Activated T-helper 2 cell treated with anti-CD3 and anti-CD28 coated beads, Interferon-gamma antibody, Interleukin-2, Interleukin-4, amounts not matched to agents 10 μg/mL and 5 μg/mL and 100 μg/mL, durations not matched to agents 14 hours and 24 hours and 36 hours (primary cell): ENCODE data around the gene TEX47. TPM values are rescaled to one million over a fixed set of nuclear protein-coding genes. Genes with fewer than 3 reads are reported as not detected.

Source experiments
- DNase-seq: peaks from one replicate; pipeline ENCODE4 v3.0.0; 2021; ENCODE audit warnings: low spot score
- H3K27ac Mint-ChIP-seq: one replicate; pipeline ENCODE4 v1.8.0; 2021; ENCODE audit warnings: mixed read lengths
- H3K27me3 Mint-ChIP-seq: one replicate; pipeline ENCODE4 v1.8.0; 2021; ENCODE audit warnings: low read depth, mixed read lengths
- H3K36me3 Mint-ChIP-seq: one replicate; pipeline ENCODE4 v1.8.0; 2021; ENCODE audit warnings: low read depth, mixed read lengths
- H3K4me1 Mint-ChIP-seq: one replicate; pipeline ENCODE4 v1.8.0; 2021; ENCODE audit warnings: low read depth, mixed read lengths
- H3K4me3 Mint-ChIP-seq: one replicate; pipeline ENCODE4 v1.8.0; 2021; ENCODE audit warnings: low read depth, mild to moderate bottlenecking, moderate library complexity, mixed read lengths
- H3K9me3 Mint-ChIP-seq: one replicate; pipeline ENCODE4 v1.8.0; 2021; ENCODE audit warnings: mixed read lengths
- intact Hi-C: fragments of 100-400 bp; cut with micrococcal nuclease; formaldehyde crosslinking; loops from one replicate; pipeline ENCODE4 v1.15.1; 2023
- total RNA-seq: library from RNA; stranded (reverse); gene quantifications from 2 replicates; pipeline ENCODE4 v1.2.3, GENCODE V29; 2022

The TEX47 gene
- total RNA-seq, result not detected in 2 replicates

DNA sequence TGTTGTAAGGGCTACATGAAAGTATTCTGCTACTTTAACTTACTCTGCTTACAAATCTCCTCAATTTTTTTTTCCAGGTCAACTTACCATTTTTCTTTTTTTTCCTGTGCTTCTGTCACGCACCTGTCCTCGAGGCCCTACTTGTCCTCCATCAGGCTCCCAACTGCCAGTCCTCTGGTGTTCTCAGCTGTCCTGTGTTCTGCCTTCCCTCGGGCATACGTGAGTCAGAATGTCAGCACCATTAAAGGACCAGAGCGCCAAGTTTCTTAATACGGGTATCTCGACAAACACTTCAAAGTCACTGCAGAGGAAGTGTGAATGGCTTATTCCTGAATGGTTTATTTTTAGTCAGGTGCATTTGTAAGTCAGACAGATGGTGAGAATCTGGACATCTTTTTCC is at the start of gene TEX47:
TSS of gene TEX47 (minus strand) at position 185 of the 400 bp plus-strand sequence. CDS start 795 bp downstream, outside the sequence.
- H3K4me1 Mint-ChIP-seq, result no peaks in the 10 kb centered on the region
- H3K4me3 Mint-ChIP-seq, result no peak within 1 kb of the TSS
- H3K27ac Mint-ChIP-seq, result no peak within 1 kb of the TSS
- H3K9me3 Mint-ChIP-seq, result no peaks in the 10 kb centered on the region
- no peaks in the 10 kb centered on the region for H3K36me3 Mint-ChIP-seq
- no peak for DNase-seq
- no peaks in the 10 kb centered on the region for H3K27me3 Mint-ChIP-seq
- intact Hi-C loops, result no loop called here

DNA sequence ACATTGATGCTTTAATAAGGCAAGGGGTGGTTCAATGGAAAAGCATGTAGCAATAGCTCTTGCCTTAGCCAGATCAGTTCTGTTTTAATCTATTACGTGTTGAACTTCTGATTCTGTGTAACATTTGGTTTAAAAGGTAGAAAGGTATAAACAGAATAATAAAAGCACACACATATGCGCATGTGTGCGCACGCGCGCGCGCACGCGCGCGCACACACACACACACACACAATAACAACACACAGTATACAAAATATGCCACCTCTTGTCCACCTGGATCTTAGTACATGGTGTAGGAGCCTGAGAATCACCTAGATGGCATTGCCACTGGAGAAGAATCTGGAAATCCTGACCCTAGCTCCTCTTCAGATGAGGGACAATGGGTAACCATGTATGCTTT is 49.6 kb upstream of the TEX47 start:
- Mint-ChIP-seq H3K9me3 (no peaks in the 10 kb centered on the region), H3K36me3 (no peaks in the 10 kb centered on the region), H3K4me3 (no peak overlapping the region), H3K27ac (no peak overlapping the region), H3K27me3 (no peaks in the 10 kb centered on the region), H3K4me1 (no peaks in the 10 kb centered on the region)
- DNase-seq, result no peak
- intact Hi-C loops, result no loop called here

DNA sequence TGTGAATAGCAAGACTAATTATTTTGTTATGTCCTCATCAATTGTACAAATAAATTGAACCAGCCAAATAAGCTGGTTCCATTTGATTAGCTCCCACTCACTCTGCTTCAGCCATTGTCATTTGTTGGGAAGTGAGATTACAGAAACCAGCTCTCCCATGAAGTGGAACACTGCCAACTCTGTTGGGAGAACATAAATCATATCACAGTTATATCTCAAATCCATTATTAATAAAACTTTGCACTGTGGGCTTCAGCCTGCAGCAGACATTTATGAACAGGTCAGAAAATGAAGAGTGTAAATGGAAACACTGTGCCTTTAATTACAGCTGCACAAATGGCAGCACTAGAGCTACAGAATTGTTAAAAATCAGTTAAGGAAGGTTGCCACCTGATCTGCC is 46.7 kb upstream of the TEX47 start:
- intact Hi-C loops, result no loop called here
- Mint-ChIP-seq H3K27me3 (no peaks in the 10 kb centered on the region), H3K27ac (no peak overlapping the region), H3K4me1 (no peaks in the 10 kb centered on the region), H3K36me3 (no peaks in the 10 kb centered on the region), H3K4me3 (no peak overlapping the region), H3K9me3 (no peaks in the 10 kb centered on the region)
- no peak for DNase-seq

DNA sequence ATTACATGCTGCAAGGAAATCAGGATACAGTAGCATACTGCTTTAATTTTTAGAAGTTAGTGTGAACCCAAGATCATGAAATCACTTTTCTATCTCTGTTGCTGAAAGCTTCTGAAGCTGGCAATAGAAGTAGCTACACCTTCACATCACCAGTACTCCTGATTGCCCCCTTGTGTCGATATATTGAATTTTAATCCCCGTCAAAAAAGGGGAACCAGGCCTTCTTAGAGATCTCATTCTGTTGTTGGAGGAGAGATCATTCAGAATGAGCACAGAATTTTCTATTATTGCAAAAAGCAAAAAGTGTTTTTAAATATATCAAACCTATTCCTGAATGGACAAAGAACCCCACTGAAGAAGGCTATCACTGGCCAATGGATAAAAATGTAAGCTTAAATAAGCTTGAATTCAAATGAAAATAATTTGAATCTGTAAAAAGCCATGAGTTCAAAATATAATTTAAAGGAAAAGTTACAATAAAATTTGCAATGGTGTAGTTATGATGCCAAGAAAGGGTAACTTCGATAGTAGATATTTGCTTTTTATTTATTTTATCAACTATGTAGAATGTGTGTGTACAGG is 39.7 kb upstream of the TEX47 start:
- no peaks in the 10 kb centered on the region for H3K36me3 Mint-ChIP-seq
- H3K4me1 Mint-ChIP-seq, result no peaks in the 10 kb centered on the region
- H3K27ac Mint-ChIP-seq, result no peak overlapping the region
- no peaks in the 10 kb centered on the region for H3K9me3 Mint-ChIP-seq
- no peak overlapping the region for H3K4me3 Mint-ChIP-seq
- intact Hi-C loops, result loop anchor here (2.0 kb wide), 1 partner anchor 592 kb away; no protein-coding TSS in a partner anchor
- no peak for DNase-seq
- no peaks in the 10 kb centered on the region for H3K27me3 Mint-ChIP-seq

DNA sequence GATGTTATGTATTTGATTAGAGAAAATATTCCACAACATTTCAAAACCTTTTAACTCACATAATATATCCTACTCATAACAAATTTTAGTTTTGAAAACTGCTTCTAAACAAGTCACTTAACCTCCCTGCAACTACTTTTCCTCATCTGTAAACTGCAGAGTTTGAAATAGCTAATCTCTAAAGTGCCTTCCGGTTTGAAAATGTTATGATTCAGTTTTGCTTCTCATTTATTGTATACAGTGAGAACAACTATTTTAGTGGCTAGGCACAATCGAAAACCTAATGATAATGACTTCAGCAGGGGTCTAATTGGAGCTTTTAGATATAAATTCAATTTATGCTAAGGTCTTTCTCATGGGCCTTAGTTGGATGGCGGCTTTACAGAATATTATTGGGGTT is 30.7 kb upstream of the TEX47 start:
- intact Hi-C loops, result no loop called here
- no peaks in the 10 kb centered on the region for H3K36me3 Mint-ChIP-seq

DNA sequence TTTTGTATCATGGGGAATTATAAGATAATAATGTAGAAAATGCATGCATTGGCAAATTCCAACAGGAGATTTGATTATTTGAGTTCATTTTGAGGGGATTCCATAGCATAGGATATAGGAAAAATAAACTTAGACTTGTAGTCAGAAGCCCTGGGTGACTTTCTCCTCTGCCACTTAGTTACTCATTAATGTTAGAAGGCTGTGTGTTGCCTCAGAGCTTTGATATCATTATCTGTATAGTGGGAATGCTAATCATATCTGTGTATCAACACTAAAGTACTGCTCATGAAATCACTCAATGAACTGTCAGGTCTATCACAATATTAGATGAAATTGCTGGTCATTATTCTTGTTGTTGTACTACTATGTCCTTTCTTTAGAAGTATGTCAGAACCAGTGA is 23.0 kb upstream of the TEX47 start:
- Mint-ChIP-seq H3K4me3 (no peak overlapping the region), H3K9me3 (no peaks in the 10 kb centered on the region), H3K27me3 (no peaks in the 10 kb centered on the region), H3K36me3 (no peaks in the 10 kb centered on the region), H3K27ac (no peak overlapping the region), H3K4me1 (no peaks in the 10 kb centered on the region)
- DNase-seq, result no peak
- intact Hi-C loops, result no loop called here

More for the DNA sequence above, 30.7 kb upstream of the TEX47 start:
- no peaks in the 10 kb centered on the region for H3K4me1 Mint-ChIP-seq
- H3K4me3 Mint-ChIP-seq, result no peak overlapping the region
- no peak overlapping the region for H3K27ac Mint-ChIP-seq
- peaks cover 5% of the 10 kb centered on the region for H3K9me3 Mint-ChIP-seq
- no peaks in the 10 kb centered on the region for H3K27me3 Mint-ChIP-seq
- DNase-seq, result no peak

DNA sequence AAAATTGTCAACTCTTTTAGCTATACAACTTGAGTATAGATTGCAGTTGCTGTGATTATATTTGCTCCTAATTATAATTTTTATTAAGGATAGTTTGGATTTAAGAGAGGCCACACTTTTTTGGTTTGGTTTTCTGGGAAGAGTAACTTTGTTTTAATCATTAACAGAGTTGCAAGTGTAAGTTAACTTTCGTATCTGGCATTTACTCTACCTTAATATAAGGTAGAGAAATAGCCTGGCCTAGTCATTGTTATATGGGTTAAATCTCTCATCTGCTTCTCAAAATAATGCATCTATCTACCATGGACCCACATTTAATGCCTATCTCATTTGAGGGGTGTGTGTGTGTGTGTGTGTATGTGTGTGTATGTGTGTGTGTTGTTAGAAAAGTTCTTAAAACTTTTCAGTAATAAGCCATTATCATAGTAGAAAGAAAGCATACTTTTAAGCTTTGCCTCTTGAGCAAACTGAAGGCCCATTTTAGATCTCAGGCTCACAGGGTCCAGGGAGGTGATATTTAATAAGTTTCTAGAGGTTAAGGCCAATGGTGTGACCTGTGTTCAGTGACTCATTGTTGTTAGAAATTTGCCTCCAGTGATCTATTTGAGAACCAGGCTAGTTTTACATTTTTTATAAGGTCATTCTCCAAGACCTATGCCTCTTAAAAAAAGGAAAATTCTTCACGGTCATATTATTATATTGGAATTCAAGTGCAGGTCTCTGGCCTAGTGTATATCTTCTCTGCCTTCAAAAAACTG is 10.9 kb upstream of the TEX47 start:
- Mint-ChIP-seq H3K27me3 (no peaks in the 10 kb centered on the region), H3K27ac (no peak overlapping the region), H3K36me3 (no peaks in the 10 kb centered on the region), H3K4me3 (no peak overlapping the region), H3K9me3 (no peaks in the 10 kb centered on the region), H3K4me1 (no peaks in the 10 kb centered on the region)
- DNase-seq, result no peak
- intact Hi-C loops, result no loop called here

DNA sequence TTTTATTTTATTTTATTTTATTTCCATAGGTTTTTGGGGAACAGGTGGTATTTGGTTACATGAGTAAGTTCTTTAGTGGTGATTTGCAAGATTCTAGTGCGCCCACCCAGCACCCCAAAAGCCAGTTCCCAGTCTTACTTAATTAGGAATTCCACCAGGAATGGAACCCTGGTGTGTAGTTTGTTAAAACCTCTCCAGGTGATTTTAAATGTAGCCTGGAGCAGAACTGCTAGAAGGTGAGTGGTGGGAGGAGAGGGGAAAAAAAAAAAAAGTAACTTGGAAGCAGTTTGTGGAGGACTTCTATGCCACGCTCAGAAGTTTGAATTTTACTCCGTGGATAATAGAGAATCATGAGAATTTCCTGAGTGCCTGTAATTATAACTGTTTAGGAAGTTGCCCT is 5.5 kb upstream of the TEX47 start:
- no peak for DNase-seq
- H3K27ac Mint-ChIP-seq, result no peak overlapping the region
- no peaks in the 10 kb centered on the region for H3K36me3 Mint-ChIP-seq
- no peaks in the 10 kb centered on the region for H3K9me3 Mint-ChIP-seq
- no peaks in the 10 kb centered on the region for H3K27me3 Mint-ChIP-seq
- H3K4me1 Mint-ChIP-seq, result no peaks in the 10 kb centered on the region
- H3K4me3 Mint-ChIP-seq, result no peak overlapping the region
- intact Hi-C loops, result no loop called here

DNA sequence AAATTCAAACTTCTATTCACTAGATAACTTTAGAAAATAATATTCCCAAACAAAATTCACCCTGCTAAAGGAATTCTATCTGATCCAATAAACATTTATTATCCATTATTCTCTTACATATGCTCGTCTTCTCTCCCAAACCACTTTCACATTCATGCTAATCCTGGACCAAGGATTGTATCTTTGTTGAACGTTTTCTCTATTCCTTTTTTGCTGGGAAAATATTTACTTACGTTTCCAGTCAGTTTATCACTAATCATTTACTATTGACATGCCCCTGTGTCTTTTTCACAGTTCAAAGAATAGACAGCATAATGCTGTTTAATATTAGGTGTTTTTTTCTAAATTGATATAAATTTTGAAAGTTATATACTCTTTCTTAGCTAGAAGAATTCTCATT is 3.2 kb downstream of the TEX47 start:
- H3K4me3 Mint-ChIP-seq, result no peak overlapping the region
- intact Hi-C loops, result no loop called here
- DNase-seq, result no peak
- H3K4me1 Mint-ChIP-seq, result no peaks in the 10 kb centered on the region
- H3K36me3 Mint-ChIP-seq, result no peaks in the 10 kb centered on the region
- H3K27ac Mint-ChIP-seq, result no peak overlapping the region
- H3K9me3 Mint-ChIP-seq, result no peaks in the 10 kb centered on the region
- H3K27me3 Mint-ChIP-seq, result no peaks in the 10 kb centered on the region

DNA sequence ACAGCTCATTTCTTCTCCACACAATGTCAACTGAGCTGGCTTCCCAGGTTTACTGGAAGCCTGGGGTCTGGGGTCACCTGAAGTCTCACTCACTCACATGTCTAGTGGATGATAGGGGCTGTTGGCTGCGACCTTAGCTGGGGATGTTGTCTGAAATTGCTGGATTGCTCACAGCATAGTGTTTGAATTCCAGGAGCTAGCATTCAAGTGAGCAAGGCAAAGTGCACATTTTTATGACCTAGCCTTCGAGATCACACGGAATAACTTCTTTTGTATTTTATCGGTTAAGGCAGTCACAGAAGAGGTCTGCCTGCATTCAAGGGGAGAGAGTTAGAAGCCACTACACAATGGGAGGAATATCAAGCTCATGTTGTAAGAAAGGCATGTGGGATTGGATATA is 3.6 kb downstream of the TEX47 start:
- intact Hi-C loops, result no loop called here
- H3K4me3 Mint-ChIP-seq, result no peak overlapping the region
- no peak for DNase-seq
- H3K27ac Mint-ChIP-seq, result no peak overlapping the region
- H3K9me3 Mint-ChIP-seq, result no peaks in the 10 kb centered on the region
- H3K36me3 Mint-ChIP-seq, result no peaks in the 10 kb centered on the region
- no peaks in the 10 kb centered on the region for H3K4me1 Mint-ChIP-seq
- H3K27me3 Mint-ChIP-seq, result no peaks in the 10 kb centered on the region

DNA sequence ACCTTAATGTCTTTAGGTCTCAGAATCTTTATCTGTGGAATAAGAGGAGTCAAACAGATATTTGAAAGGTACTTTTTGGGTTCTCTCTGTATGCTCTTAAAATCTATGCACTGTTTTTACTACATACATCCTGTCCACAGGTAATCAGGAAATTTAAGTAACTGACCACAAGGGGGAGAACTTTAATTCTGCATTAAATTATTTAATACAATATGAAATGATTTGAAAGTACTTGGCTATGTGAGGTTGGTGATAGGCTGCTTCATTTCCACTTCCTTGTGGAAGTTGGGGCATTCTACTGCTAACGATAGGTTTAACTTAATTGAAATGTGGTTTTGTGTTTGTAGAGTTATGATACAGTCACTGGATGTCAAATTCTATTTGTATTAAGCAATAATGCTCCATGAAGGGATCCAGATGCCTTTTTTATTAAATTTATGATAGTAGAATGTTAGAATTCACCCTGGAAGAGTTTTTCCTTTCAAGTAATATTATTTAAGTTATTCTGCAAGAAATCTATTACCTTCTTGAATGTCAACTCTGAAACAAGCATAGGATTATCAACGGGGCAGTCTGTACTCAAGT is 6.0 kb downstream of the TEX47 start:
- intact Hi-C loops, result loop anchor here (5.0 kb wide), 1 partner anchor 833 kb away; no protein-coding TSS in a partner anchor
- Mint-ChIP-seq H3K36me3 (no peaks in the 10 kb centered on the region), H3K4me3 (no peak overlapping the region), H3K27ac (no peak overlapping the region), H3K27me3 (no peaks in the 10 kb centered on the region), H3K4me1 (no peaks in the 10 kb centered on the region), H3K9me3 (no peaks in the 10 kb centered on the region)
- no peak for DNase-seq

DNA sequence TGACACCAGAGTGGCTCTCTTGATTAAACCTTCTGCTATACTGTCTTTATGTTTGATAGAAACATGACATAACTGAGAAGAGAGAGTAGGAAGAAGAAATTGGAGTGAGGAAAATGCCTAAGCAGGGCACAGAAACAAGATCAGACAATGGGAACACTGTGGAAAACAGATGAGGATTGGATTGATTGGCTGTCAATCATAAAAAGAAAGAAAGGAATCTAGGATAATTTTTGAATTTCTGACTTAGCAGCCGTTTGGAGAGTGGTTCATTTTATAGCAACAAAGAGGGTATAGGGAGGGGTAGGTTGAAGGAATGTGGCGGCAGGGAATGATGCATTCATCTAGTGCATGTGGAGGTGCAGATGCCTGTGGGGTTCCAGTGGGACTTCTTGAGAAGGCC is 7.8 kb downstream of the TEX47 start:
- Mint-ChIP-seq H3K27ac (no peak overlapping the region), H3K4me1 (no peaks in the 10 kb centered on the region), H3K27me3 (no peaks in the 10 kb centered on the region), H3K36me3 (no peaks in the 10 kb centered on the region), H3K4me3 (no peak overlapping the region), H3K9me3 (no peaks in the 10 kb centered on the region)
- intact Hi-C loops, result loop anchor here (5.0 kb wide), 1 partner anchor 835 kb away; no protein-coding TSS in a partner anchor
- no peak for DNase-seq

DNA sequence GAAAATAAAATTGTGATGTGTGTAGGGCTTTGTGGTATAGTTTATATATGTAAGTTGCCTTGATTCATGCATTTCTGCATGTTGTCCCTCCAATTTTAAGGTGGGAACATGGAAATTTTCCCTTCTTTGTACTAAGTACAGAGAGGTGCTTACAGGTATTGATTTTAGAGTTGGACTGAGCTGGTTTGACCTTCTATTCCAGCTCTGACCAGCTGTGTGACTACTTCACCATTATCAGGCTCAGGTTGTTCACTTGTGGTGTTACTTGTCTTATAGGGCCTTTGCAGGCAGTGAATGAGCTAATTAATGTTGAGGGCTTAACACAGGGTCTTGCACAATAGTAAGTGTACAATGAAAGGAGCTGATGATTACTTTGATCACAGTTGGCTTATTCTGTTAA is 19.7 kb downstream of the TEX47 start:
- H3K9me3 Mint-ChIP-seq, result no peaks in the 10 kb centered on the region

More for the DNA sequence above, 19.7 kb downstream of the TEX47 start:
- Mint-ChIP-seq H3K27me3 (no peaks in the 10 kb centered on the region), H3K4me3 (no peak overlapping the region), H3K27ac (no peak overlapping the region), H3K36me3 (no peaks in the 10 kb centered on the region), H3K4me1 (no peaks in the 10 kb centered on the region)
- no peak for DNase-seq
- intact Hi-C loops, result no loop called here
